Ectodermal cell (in vitro differentiated cells): ENCODE results near the gene XYLB.

Experiments used
- H3K27ac ChIP-seq: 2 replicates; pipeline ENCODE4 v1.7.0; 2013; ENCODE audit warnings: mild to moderate bottlenecking, low read depth, low read length; ENCODE audit not compliant: insufficient read depth, poor library complexity, severe bottlenecking
- H3K27me3 ChIP-seq: 2 replicates; pipeline ENCODE4 v1.7.0; 2013; ENCODE audit warnings: mild to moderate bottlenecking, low read length; ENCODE audit not compliant: insufficient read depth, control insufficient read depth, poor library complexity, severe bottlenecking
- H3K36me3 ChIP-seq: one replicate; pipeline ENCODE4 v1.7.0; 2013; ENCODE audit warnings: low read length; ENCODE audit not compliant: control insufficient read depth, insufficient read depth
- H3K4me1 ChIP-seq: one replicate; pipeline ENCODE4 v1.7.0; 2013; ENCODE audit warnings: low read length; ENCODE audit not compliant: control insufficient read depth, insufficient read depth
- H3K4me3 ChIP-seq: 2 replicates; pipeline ENCODE4 v1.7.0; 2013; ENCODE audit warnings: low read depth, low read length, control low read depth; ENCODE audit not compliant: insufficient read depth
- H3K9me3 ChIP-seq: 2 replicates; pipeline ENCODE4 v1.7.0; 2013; ENCODE audit warnings: mild to moderate bottlenecking, low read length, moderate library complexity; ENCODE audit not compliant: control insufficient read depth
- WGBS, 2 experiments: methylation state at CpG; one replicate each; pipeline ENCODE4 v1.1.7; 2013; ENCODE audit warnings: missing lambda C conversion rate in 2 of 2; 5-methylcytosine and 5-hydroxymethylcytosine counted together

XYLB gene

DNA sequence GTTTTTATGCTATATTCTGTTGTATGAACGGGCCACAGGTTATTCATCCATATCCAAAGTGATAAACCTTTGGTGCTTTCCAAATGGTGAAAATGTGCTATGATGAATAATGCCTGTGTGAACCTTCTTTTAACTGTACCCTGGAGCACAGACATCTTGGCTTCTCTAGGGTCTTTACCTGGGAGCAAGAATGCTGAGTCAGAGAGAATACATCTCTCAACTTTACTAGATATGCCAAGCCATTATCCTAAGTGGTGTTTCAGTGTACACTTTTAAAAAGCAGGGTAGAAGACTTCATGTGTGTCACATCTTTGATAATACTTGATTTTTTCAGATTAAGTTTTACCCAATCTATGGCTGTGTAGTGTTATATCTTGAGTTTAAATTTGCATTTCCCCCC is 23.5 kb upstream of the XYLB start:
- Histone ChIP-seq H3K4me1 (no peaks in the 10 kb centered on the region), H3K4me3 (no peak overlapping the region), H3K27ac (no peak overlapping the region), H3K9me3 (no peaks in the 10 kb centered on the region), H3K36me3 (no peaks in the 10 kb centered on the region), H3K27me3 (no peaks in the 10 kb centered on the region)
- 95 to 100% methylated on average over 1 of the region's 1 CpG for WGBS, 2 experiments

DNA sequence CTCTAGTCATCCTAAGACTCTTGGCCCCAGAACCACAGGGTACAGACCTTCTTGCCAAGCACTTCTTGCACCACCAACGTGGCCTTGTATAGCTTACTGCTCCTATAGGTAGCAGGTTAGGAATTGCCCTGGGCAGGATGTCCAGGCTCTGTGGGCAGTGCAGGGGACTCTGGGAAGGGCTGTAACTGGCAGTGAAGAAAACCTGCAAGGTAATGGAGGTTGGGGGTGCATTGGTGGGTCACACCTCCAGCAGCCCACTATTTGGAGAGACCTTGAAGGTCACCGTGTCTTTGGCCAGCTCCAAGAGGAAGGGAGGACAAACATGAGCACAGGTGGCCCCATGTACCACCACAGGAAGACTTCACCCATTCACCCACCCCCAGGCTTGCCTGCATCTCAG is 21.3 kb upstream of the XYLB start:
- H3K4me3 ChIP-seq = no peak overlapping the region
- WGBS, 2 experiments = 83 to 88% methylated on average over 2 of the region's 2 CpGs

DNA sequence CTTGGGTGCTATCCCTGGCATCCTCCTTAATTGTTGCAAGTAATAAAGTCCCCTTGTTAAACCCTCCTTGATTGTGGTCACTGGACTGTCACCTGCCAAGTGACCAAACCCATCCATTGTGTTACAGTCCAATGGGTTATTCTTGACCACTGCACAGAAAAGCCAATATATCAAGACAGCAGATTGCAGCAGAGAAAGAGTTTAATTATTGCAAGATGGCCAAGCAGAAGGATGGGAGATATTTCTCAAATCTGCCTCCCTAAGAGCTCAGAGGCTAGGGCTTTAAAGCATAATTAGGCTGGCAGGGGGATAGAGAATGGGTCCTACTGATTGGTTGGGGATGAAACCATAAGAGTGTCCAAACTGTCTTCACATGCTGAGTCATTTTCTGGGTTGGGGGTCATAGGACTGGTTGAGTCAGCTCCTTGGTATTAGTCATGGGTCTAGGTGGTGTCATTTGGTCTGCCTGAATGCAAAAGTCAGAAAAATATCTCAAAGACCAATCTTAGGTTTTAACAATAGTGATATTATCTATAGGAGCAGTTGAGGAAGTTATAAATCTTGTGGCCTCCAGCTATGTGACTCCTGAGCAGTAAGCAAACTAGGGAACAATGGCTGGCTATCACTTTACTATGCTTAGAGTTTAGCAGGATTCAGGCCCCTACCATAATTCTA is 19.1 kb upstream of the XYLB start:
- H3K36me3 ChIP-seq = no peaks in the 10 kb centered on the region
- H3K9me3 ChIP-seq = no peaks in the 10 kb centered on the region
- H3K4me3 ChIP-seq = no peak overlapping the region
- H3K27me3 ChIP-seq = no peaks in the 10 kb centered on the region
- no peak overlapping the region for H3K27ac ChIP-seq
- no peaks in the 10 kb centered on the region for H3K4me1 ChIP-seq

More for the DNA sequence above, 21.3 kb upstream of the XYLB start:
- Histone ChIP-seq H3K4me1 (no peaks in the 10 kb centered on the region), H3K36me3 (no peaks in the 10 kb centered on the region), H3K9me3 (no peaks in the 10 kb centered on the region), H3K27me3 (no peaks in the 10 kb centered on the region), H3K27ac (no peak overlapping the region)

DNA sequence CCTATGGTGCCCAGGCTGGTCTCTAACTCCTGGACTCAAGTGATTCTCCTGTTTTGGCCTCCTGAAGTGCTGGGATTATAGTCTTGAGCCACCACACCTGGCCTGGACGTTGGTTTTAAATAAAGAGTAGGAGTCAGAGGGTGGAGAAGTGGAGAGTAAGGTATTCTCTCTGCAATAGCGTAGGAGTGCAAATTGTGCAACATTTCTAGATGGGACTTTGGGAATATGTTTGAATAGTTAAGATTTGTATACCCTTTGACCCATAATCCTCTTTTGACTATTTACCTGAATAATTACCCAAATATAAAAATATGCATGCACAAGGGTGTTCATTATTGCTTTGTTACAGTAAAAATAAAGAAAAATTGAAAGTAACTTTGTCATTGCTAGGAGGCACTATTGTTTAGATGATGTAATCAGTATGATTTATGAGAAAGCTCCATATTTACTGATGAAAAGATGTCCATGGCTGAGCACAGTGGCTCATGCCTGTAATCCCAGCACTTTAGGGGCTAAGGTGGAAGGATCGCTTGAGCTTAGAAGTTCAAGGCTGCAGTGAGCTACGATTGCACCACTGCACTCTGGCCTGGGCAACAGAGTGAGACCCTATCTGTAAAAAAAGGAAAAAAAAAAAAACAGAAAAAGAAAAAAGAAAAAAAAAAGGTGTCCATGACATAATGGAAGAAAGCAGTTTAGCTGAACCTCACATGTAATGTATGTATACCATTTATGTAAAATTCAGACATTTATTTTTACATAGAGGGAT is 15.1 kb upstream of the XYLB start:
- H3K27ac ChIP-seq = no peak overlapping the region
- WGBS, 2 experiments = 82 to 91% methylated on average over 4 of the region's 4 CpGs
- H3K4me1 ChIP-seq = no peaks in the 10 kb centered on the region
- no peaks in the 10 kb centered on the region for H3K9me3 ChIP-seq
- H3K4me3 ChIP-seq = no peak overlapping the region
- no peaks in the 10 kb centered on the region for H3K27me3 ChIP-seq
- H3K36me3 ChIP-seq = no peaks in the 10 kb centered on the region

DNA sequence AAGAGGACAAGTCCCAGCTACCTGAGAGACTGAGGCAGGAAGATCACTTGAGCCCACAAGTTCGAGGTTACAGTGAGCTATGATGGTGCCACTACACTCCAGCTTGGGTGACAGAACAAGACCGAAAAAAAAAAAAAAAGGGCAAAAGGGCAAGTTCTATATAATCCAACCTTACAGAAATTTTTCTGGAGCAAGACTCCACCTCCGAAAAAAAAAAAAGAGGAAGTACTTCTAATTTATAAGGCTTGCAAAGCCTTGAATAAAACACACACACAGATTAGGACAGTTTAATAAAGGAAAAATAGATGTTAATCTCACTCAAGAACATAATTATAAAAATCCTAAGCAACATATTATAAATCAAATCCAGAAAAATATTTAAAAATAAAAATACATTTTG is 14.4 kb upstream of the XYLB start:
- Histone ChIP-seq H3K4me1 (no peaks in the 10 kb centered on the region), H3K36me3 (no peaks in the 10 kb centered on the region), H3K4me3 (no peak overlapping the region), H3K27me3 (no peaks in the 10 kb centered on the region), H3K27ac (no peak overlapping the region), H3K9me3 (no peaks in the 10 kb centered on the region)
- 82 to 90% methylated on average over 2 of the region's 3 CpGs for WGBS, 2 experiments

DNA sequence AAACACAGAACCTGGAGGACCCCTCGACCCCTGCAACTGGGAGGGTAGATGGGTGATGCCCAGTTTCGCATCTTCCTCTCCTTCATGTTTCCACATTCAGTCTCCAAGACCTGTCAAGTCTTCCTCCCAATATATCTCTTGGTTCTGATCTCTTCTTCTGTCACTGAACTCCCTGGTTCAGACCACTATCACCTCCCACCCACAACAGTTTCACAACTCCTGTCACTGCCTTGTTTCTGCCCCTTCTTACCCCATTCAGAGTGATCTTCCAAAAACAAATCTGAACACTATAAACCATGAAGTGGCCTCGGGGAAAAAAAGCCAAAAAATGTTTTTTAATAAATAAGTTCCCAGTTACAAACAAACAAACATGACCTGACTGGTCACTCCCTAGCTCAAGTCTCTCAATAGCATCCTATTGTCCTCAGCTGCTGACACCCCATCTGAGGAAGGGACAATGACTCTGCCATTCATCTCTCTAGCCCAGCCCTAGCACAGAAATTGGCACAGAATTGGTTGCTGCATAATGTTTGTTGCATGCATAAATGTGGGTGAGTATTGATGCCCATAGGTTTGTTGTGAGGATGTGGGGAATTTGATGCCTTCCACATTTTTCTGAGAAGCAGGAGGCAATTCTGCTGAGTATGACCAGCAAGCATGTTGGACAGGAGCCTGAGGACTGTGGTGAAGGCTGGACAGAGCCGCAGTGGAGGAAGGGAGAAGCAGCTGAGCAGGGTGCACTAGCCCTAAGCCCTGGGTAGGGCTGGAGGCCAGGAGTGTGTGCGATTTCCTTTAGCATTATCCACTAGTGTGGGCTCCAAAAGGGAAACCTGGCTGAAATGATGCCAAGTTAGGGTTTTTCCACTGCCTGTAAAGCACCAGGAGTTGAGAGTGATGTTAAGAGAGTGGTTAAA is 12.2 kb upstream of the XYLB start:
- Histone ChIP-seq H3K4me3 (no peak overlapping the region), H3K27me3 (no peaks in the 10 kb centered on the region)
- 93% methylated on average over 5 of the region's 5 CpGs for WGBS, 2 experiments

DNA sequence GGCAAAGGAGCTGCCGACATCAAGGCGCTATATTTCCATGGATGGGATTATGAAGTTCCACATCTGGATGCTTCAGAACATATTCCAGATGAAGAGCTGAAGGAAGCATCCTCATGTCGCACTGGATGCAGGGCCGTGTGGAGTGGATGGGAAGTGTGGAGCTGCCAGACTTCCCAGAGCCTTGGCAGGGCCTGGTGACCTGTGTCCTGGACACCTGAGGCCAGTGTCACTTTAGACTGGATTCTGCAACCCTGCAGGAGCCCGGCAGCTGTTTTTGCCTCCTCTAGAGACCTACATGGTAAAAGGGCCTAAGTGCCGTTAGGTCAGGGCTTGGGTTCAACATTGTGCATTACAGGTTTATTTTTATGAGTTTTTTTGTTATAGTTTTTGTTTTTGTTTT is 11.3 kb upstream of the XYLB start:
- Histone ChIP-seq H3K36me3 (no peaks in the 10 kb centered on the region), H3K4me3 (no peak overlapping the region), H3K4me1 (no peaks in the 10 kb centered on the region), H3K27ac (no peak overlapping the region), H3K9me3 (no peaks in the 10 kb centered on the region), H3K27me3 (no peaks in the 10 kb centered on the region)
- 93 to 98% methylated on average over 6 of the region's 6 CpGs for WGBS, 2 experiments

More for the DNA sequence above, 12.2 kb upstream of the XYLB start:
- Histone ChIP-seq H3K9me3 (no peaks in the 10 kb centered on the region), H3K27ac (no peak overlapping the region), H3K4me1 (no peaks in the 10 kb centered on the region), H3K36me3 (no peaks in the 10 kb centered on the region)

DNA sequence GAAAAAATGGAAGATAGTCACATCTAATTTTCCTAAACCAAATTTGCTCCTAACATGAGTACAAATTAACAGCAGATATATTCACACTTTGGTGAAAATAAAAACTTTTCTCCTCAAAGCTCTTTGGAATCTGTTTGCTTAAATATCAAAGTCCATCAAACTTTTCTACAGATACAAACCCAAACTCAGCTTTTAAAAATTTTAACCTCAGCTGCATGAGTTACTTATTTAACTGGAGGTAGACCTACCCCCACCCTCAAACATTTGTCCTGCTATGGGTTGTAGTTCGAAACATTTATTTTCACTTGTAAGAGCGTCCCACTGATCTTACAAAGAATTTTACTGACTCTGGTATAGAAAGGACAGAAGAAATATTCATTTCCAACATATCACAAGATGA is 8.9 kb upstream of the XYLB start:
- H3K27ac ChIP-seq = no peak overlapping the region
- 100% methylated on average over 2 of the region's 2 CpGs; no CpG with 5 or more reads in 1 of the 2 experiments for WGBS, 2 experiments
- no peak overlapping the region for H3K4me3 ChIP-seq
- H3K36me3 ChIP-seq = no peaks in the 10 kb centered on the region
- no peaks in the 10 kb centered on the region for H3K4me1 ChIP-seq
- no peaks in the 10 kb centered on the region for H3K9me3 ChIP-seq
- no peaks in the 10 kb centered on the region for H3K27me3 ChIP-seq

DNA sequence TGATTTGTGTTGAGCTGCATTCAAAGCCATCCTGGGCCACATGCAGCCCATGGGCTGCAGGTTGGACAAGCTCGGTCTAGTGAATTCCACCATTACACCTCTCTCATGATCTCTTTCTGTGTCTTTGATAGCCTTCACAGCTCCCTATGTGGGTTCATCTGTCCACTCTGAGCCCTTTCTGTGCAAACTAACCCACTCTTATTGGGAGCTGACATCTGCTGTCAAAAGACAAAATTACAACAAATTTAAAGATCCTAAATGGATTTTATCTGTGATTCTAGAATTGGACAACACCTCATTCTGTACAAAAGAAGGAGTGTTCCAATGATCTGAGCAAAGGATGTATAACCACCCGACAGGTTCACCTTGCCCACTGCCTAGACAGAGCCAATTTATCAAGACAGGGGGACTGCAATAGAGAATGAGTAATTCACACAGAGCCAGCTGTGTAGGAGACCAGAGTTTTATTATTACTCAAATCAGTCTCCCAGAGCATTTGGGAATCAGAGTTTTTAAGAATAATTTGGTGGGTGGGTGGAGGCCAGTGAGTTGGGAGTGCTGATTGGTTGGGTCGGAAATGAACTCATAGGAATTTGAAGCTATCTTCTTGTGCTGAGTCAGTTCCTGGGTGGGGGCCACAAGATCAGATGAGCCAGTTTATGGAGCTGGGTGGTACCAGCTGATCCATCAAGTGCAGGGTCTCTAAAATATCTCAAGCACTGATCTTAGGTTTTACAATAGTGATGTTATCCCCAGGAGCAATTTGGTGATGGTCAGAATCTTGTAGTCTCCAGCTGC is 2.6 kb upstream of the XYLB start:
- Histone ChIP-seq H3K36me3 (no peaks in the 10 kb centered on the region), H3K9me3 (no peaks in the 10 kb centered on the region), H3K4me3 (no peak overlapping the region), H3K27ac (no peak overlapping the region), H3K27me3 (peaks cover 7% of the 10 kb centered on the region), H3K4me1 (no peaks in the 10 kb centered on the region)
- WGBS, 2 experiments = 91 to 99% methylated on average over 3 of the region's 3 CpGs
